H1 (cell line): ENCODE data around the gene CRBN. TPM values are rescaled to one million over a fixed set of nuclear protein-coding genes. Genes with fewer than 3 reads are reported as not detected.

Source experiments
- CTCF ChIA-PET: fragments of 300-600 bp; sonication (Branson Sonifier 250); formaldehyde crosslinking; loops from one replicate; lab custom pipeline; 2021; ENCODE audit not compliant: partially characterized antibody; lab: Charles Lee
- POLR2A ChIA-PET: fragments of 300-600 bp; sonication (Branson Sonifier 250); formaldehyde crosslinking; loops from one replicate; lab custom pipeline; 2021; ENCODE audit warnings: inconsistent platforms; ENCODE audit not compliant: partially characterized antibody; lab: Charles Lee
- DNase-seq, 2 experiments: peaks; one replicate each; pipeline versions ENCODE4 v3.0.0 to v3.0.0-alpha.2; 2010 to 2022; ENCODE audit warnings: low spot score in 2 of 2, low read depth in 1 of 2, mixed read lengths in 1 of 2
- FAIRE-seq: peaks from 2 replicates; lab custom pipeline; 2011; peaks lifted over from hg19 to GRCh38; lab: Jason Lieb, UNC
- H2AFZ ChIP-seq: 2 replicates; pipeline ENCODE4 v1.8.1; 2012; ENCODE audit warnings: low read length, inconsistent platforms
- H2AK5ac ChIP-seq: 2 replicates; pipeline ENCODE4 v1.6.1; 2013; ENCODE audit warnings: low read depth, low read length
- H2BK120ac ChIP-seq: replicated peaks from 2 replicates; pipeline ENCODE3; 2013; ENCODE audit warnings: low read depth, low read length, inconsistent platforms
- H2BK12ac ChIP-seq: 2 replicates; pipeline ENCODE4 v1.6.1; 2013; ENCODE audit warnings: low read depth, low read length
- H2BK15ac ChIP-seq: 2 replicates; pipeline ENCODE4 v1.6.1; 2013; ENCODE audit warnings: low read length
- H2BK20ac ChIP-seq: 2 replicates; pipeline ENCODE4 v1.6.1; 2013; ENCODE audit warnings: low read length
- H2BK5ac ChIP-seq: 2 replicates; pipeline ENCODE4 v1.6.1; 2013; ENCODE audit warnings: low read depth, low read length
- H3K14ac ChIP-seq: 2 replicates; pipeline ENCODE4 v1.6.1; 2013; ENCODE audit warnings: inconsistent platforms; ENCODE audit not compliant: insufficient read length
- H3K18ac ChIP-seq: 2 replicates; pipeline ENCODE4 v1.6.1; 2013; ENCODE audit warnings: low read length; ENCODE audit errors: extremely low read depth
- H3K23ac ChIP-seq: 2 replicates; pipeline ENCODE4 v1.6.1; 2013; ENCODE audit warnings: inconsistent platforms; ENCODE audit not compliant: insufficient read length
- H3K23me2 ChIP-seq: 2 replicates; pipeline ENCODE4 v1.6.1; 2013; ENCODE audit warnings: low read depth, low read length
- H3K27ac ChIP-seq: 2 replicates; pipeline ENCODE4 v1.6.1; 2011; ENCODE audit warnings: low read depth, low read length, inconsistent platforms
- H3K27me3 ChIP-seq, 4 experiments: replicated peaks in 1 of 4; 1 replicate in 1 of 4; 2 replicates in 3 of 4; pipeline versions ENCODE4 v1.6.1 to v1.8.1; 2011 to 2013; ENCODE audit warnings: low read length in 3 of 4, mild to moderate bottlenecking in 3 of 4, inconsistent platforms in 2 of 4, mixed read lengths in 2 of 4, moderate library complexity in 1 of 4; ENCODE audit not compliant: control insufficient read depth in 3 of 4, insufficient read depth in 3 of 4; ENCODE audit errors: extremely low read depth in 1 of 4
- H3K36me3 ChIP-seq, 4 experiments: 2 replicates each; pipeline versions ENCODE4 v1.6.1 to v1.8.1; 2011 to 2013; ENCODE audit warnings: mild to moderate bottlenecking in 4 of 4, low read length in 3 of 4, moderate library complexity in 2 of 4, control low read depth in 1 of 4, inconsistent platforms in 1 of 4; ENCODE audit not compliant: insufficient read depth in 4 of 4, control insufficient read depth in 2 of 4
- H3K4ac ChIP-seq: replicated peaks from 2 replicates; pipeline ENCODE3; 2013; ENCODE audit warnings: low read length, low read depth, mixed read lengths, inconsistent platforms; ENCODE audit not compliant: insufficient read length
- H3K4me1 ChIP-seq, 4 experiments: replicated peaks in 1 of 4; 1 replicate in 1 of 4; 2 replicates in 3 of 4; pipeline versions ENCODE4 v1.6.1 to v1.8.1; 2011 to 2013; ENCODE audit warnings: low read length in 3 of 4, inconsistent platforms in 2 of 4, mixed read lengths in 1 of 4; ENCODE audit not compliant: insufficient read depth in 4 of 4, control insufficient read depth in 3 of 4
- H3K4me2 ChIP-seq, 2 experiments: 2 replicates each; pipeline versions ENCODE4 v1.6.1 to v1.8.1; 2011 to 2013; ENCODE audit warnings: low read depth in 2 of 2, low read length in 2 of 2, control low read depth in 1 of 2, inconsistent platforms in 1 of 2, mild to moderate bottlenecking in 1 of 2; ENCODE audit not compliant: insufficient read depth in 1 of 2
- H3K4me3 ChIP-seq, 4 experiments: fragments of 200-600, 300-600 bp in 1 of 4; sonication (generic), shearing (Covaris generic), sonication (Bioruptor Twin) in 1 of 4; 2 replicates each; pipeline versions ENCODE4 v1.5.1 to v1.8.1; 2011 to 2016; ENCODE audit warnings: low read length in 4 of 4, low read depth in 3 of 4, control low read depth in 2 of 4, inconsistent platforms in 2 of 4, mild to moderate bottlenecking in 2 of 4, mixed read lengths in 1 of 4, moderate library complexity in 1 of 4; ENCODE audit not compliant: insufficient read depth in 2 of 4; ENCODE audit errors: extremely low read depth in 1 of 4
- H3K56ac ChIP-seq: replicated peaks from 2 replicates; pipeline ENCODE3; 2013; ENCODE audit warnings: low read depth, mild to moderate bottlenecking, mixed read lengths, low read length, inconsistent platforms; ENCODE audit not compliant: insufficient read length
- H3K79me1 ChIP-seq: 2 replicates; pipeline ENCODE4 v1.6.1; 2013; ENCODE audit warnings: low read depth, low read length, control low read depth
- H3K79me2 ChIP-seq, 2 experiments: 2 replicates each; pipeline versions ENCODE4 v1.6.1 to v1.8.1; 2012 to 2013; ENCODE audit warnings: low read length in 2 of 2, mild to moderate bottlenecking in 2 of 2, inconsistent platforms in 1 of 2; ENCODE audit not compliant: insufficient read depth in 2 of 2, control insufficient read depth in 1 of 2
- H3K9ac ChIP-seq, 4 experiments: replicated peaks in 1 of 4; 1 replicate in 1 of 4; 2 replicates in 3 of 4; pipeline versions ENCODE4 v1.6.1 to v1.8.1; 2011 to 2013; ENCODE audit warnings: low read depth in 3 of 4, low read length in 3 of 4, control low read depth in 2 of 4, mild to moderate bottlenecking in 2 of 4, moderate library complexity in 2 of 4, inconsistent platforms in 1 of 4; ENCODE audit errors: extremely low read depth in 1 of 4
- H3K9me3 ChIP-seq, 2 experiments: 2 replicates each; pipeline versions ENCODE4 v1.6.1 to v1.8.1; 2012 to 2013; ENCODE audit warnings: mild to moderate bottlenecking in 2 of 2, moderate library complexity in 2 of 2, control low read depth in 1 of 2, inconsistent platforms in 1 of 2, low read depth in 1 of 2, low read length in 1 of 2, mixed read lengths in 1 of 2; ENCODE audit not compliant: insufficient read depth in 2 of 2
- H4K20me1 ChIP-seq, 2 experiments: replicated peaks in 1 of 2; 2 replicates each; pipeline versions ENCODE3 to v1.8.1; 2011 to 2013; ENCODE audit warnings: inconsistent platforms in 2 of 2, low read length in 2 of 2, mild to moderate bottlenecking in 1 of 2; ENCODE audit not compliant: insufficient read depth in 2 of 2, control insufficient read depth in 1 of 2
- H4K5ac ChIP-seq: 2 replicates; pipeline ENCODE4 v1.6.1; 2013; ENCODE audit warnings: low read length, low read depth, mixed read lengths, inconsistent platforms; ENCODE audit not compliant: insufficient read length
- H4K8ac ChIP-seq: 2 replicates; pipeline ENCODE4 v1.8.0; 2013; ENCODE audit warnings: mild to moderate bottlenecking, moderate library complexity, low read length, inconsistent platforms; ENCODE audit not compliant: insufficient read depth; ENCODE audit errors: extremely low read depth
- H4K91ac ChIP-seq: replicated peaks from 2 replicates; pipeline ENCODE3; 2013; ENCODE audit warnings: low read length, mixed read lengths, inconsistent platforms; ENCODE audit not compliant: insufficient read length
- BCL11A ChIP-seq, 2 experiments: IDR thresholded peaks; one replicate each; pipeline ENCODE4 v1.6.1; 2011; ENCODE audit warnings: low read depth in 2 of 2, low read length in 2 of 2, mild to moderate bottlenecking in 2 of 2
- CEBPB ChIP-seq: IDR thresholded peaks from 2 replicates; pipeline ENCODE4 v1.6.1; 2012; ENCODE audit warnings: low read depth, low read length
- CREB1 ChIP-seq: IDR thresholded peaks from 2 replicates; pipeline ENCODE4 v1.6.1; 2012; ENCODE audit warnings: inconsistent platforms
- CTBP2 ChIP-seq: IDR thresholded peaks from 2 replicates; pipeline ENCODE4 v1.7.0; 2011; ENCODE audit warnings: borderline replicate concordance, mild to moderate bottlenecking, moderate library complexity, mixed read lengths, low read length; ENCODE audit not compliant: insufficient read depth, insufficient read length
- KDM5A ChIP-seq: fragments of 200-600 bp; IDR thresholded peaks from 2 replicates; pipeline ENCODE4 v1.7.1; 2012; ENCODE audit warnings: mild to moderate bottlenecking, low read length, inconsistent platforms, mixed read lengths
- NRF1 ChIP-seq: IDR thresholded peaks from 2 replicates; pipeline ENCODE4 v1.6.1; 2011; ENCODE audit warnings: mild to moderate bottlenecking, low read depth, low read length, improper control_type of control experiment
- POLR2AphosphoS5 ChIP-seq: IDR thresholded peaks from 2 replicates; pipeline ENCODE4 v1.6.1; 2011; ENCODE audit warnings: low read depth, low read length
- TAF7 ChIP-seq: optimal IDR thresholded peaks from 2 replicates; pipeline ENCODE3; 2011; ENCODE audit warnings: low read depth, mild to moderate bottlenecking, inconsistent platforms, low read length, moderate library complexity, borderline replicate concordance
- TBP ChIP-seq: IDR thresholded peaks from 2 replicates; pipeline ENCODE4 v1.6.1; 2011; ENCODE audit warnings: low read depth, low read length, improper control_type of control experiment
- TCF12 ChIP-seq: IDR thresholded peaks from 2 replicates; pipeline ENCODE4 v1.6.1; 2011; ENCODE audit warnings: low read depth, mild to moderate bottlenecking, low read length
- WGBS, 2 experiments: shearing (Covaris generic) in 1 of 2; methylation state at CpG; one replicate each; pipeline versions ENCODE4 v1.1.6 to v1.1.7; 2013 to 2015; ENCODE audit warnings: low lambda C conversion rate in 2 of 2, mixed read lengths in 2 of 2, inconsistent platforms in 1 of 2, low coverage in 1 of 2, missing lambda C conversion rate in 1 of 2; ENCODE audit not compliant: insufficient replicate concordance in 2 of 2, insufficient coverage in 1 of 2, insufficient read length in 1 of 2; ENCODE audit errors: extremely low coverage in 1 of 2, missing lambda C conversion rate in 1 of 2; 5-methylcytosine and 5-hydroxymethylcytosine counted together
- polyA plus RNA-seq, 7 experiments: library from polyadenylated mRNA; depleted of rRNA in 3 of 7; stranded (reverse) in 5 of 7; unstranded in 2 of 7; fragments of >200 nt in 5 of 7; fragments of 200-250 nt in 2 of 7; gene quantifications; 1 replicate in 5 of 7; 2 replicates in 1 of 7; 4 replicates in 1 of 7; pipeline versions ENCODE4 v1.2.1 to v1.2.3, GENCODE V29; 2011 to 2013; ENCODE audit warnings: missing spikeins in 2 of 7, mixed read lengths in 2 of 7
- total RNA-seq: library from RNA; stranded (reverse); fragmentation: NEBNext Ultra II Directional; extraction: Animal tissue kit (Norgen Biotek cat#: 25700); gene quantifications from 2 replicates; pipeline ENCODE4 v1.2.1, GENCODE V29; 2021
- TF ChIP-seq, protein P1 (sequence below): IDR thresholded peaks from 2 replicates; pipeline ENCODE4 v1.6.1; 2011; ENCODE audit warnings: low read length, improper control_type of control experiment

CRBN gene
- total and polyA plus RNA-seq, 2 of the 8 experiments (the other 6 are each of a cell fraction or from before 2014, with no cell fraction given): 13.4 to 30.3 TPM

DNA sequence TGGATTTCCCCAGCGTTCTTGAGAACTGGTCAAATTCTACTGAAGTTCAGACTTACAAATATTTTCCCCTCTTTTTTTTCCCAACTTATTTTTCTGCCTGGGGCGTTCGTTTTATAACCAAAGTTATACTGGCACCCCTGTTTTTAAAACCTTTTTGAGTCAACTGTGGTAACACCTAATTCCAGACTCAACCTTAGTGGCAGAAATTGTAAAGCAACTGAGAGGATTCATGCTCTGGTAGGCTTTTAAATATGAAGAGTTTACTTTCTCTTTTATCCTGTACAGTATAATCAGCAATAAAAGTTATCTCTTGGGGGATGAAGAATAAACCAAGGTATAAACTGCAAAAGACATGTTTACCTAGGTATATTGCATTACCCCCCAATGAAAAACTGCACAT lies 71.6 kb downstream of the CRBN start:
- H3K27ac ChIP-seq: no peak overlapping the region
- no peak for DNase-seq
- WGBS, 2 experiments: 90% methylated on average over 3 of the region's 3 CpGs; no CpG with 5 or more reads in 1 of the 2 experiments
- H3K27me3 ChIP-seq: no peaks in the 10 kb centered on the region
- H2BK15ac ChIP-seq: no peak overlapping the region
- no peak overlapping the region for H2BK5ac ChIP-seq
- no peak for TF ChIP-seq TAF7
- no peak for TF ChIP-seq NRF1
- TF ChIP-seq POLR2AphosphoS5: no peak
- no peak for TF ChIP-seq BCL11A (IDR thresholded peaks at IDR 0.05; ENCODE audit: low read depth in 2 of 2, low read length in 2 of 2)
- no peak for TF ChIP-seq CTBP2
- no peak for TF ChIP-seq TCF12
- TF ChIP-seq CEBPB: no peak
- TF ChIP-seq TBP: no peak
- TF ChIP-seq KDM5A: no peak
- TF ChIP-seq CREB1: no peak
- TF ChIP-seq, protein P1, sequence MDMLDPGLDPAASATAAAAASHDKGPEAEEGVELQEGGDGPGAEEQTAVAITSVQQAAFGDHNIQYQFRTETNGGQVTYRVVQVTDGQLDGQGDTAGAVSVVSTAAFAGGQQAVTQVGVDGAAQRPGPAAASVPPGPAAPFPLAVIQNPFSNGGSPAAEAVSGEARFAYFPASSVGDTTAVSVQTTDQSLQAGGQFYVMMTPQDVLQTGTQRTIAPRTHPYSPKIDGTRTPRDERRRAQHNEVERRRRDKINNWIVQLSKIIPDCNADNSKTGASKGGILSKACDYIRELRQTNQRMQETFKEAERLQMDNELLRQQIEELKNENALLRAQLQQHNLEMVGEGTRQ: no peak
- TF ChIP-seq, all 59 proteins: peak for 0
- no peaks in the 10 kb centered on the region for H3K23me2 ChIP-seq
- H2AFZ ChIP-seq: no peak overlapping the region
- FAIRE-seq: no peak
- no peaks in the 10 kb centered on the region for H4K20me1 ChIP-seq
- no peak overlapping the region for H4K91ac ChIP-seq
- H3K14ac ChIP-seq: no peak overlapping the region
- POLR2A ChIA-PET: no interaction called here
- H3K18ac ChIP-seq: no peak overlapping the region
- no peak overlapping the region for H3K4ac ChIP-seq
- no peaks in the 10 kb centered on the region for H3K79me2 ChIP-seq
- no peak overlapping the region for H2AK5ac ChIP-seq
- H2BK20ac ChIP-seq: no peak overlapping the region
- no peaks in the 10 kb centered on the region for H3K36me3 ChIP-seq
- CTCF ChIA-PET: no interaction called here
- H3K4me1 ChIP-seq: peaks cover 0 to 6% (median 6%) of the 10 kb centered on the region in 4 experiments; a peak in 5 of 7 replicates
- no peak overlapping the region for H4K5ac ChIP-seq
- no peak overlapping the region for H2BK12ac ChIP-seq
- H3K56ac ChIP-seq: no peak overlapping the region
- no peaks in the 10 kb centered on the region for H3K79me1 ChIP-seq
- no peak overlapping the region for H3K4me2 ChIP-seq
- H4K8ac ChIP-seq: no peak overlapping the region
- H3K4me3 ChIP-seq: no peak overlapping the region
- H3K23ac ChIP-seq: no peak overlapping the region
- no peak overlapping the region for H2BK120ac ChIP-seq
- H3K9me3 ChIP-seq: no peaks in the 10 kb centered on the region
- H3K9ac ChIP-seq: no peak overlapping the region
